IMR-90 (cell line): ENCODE data around the gene UBE3B. TPM values are rescaled to one million over a fixed set of nuclear protein-coding genes. Genes with fewer than 3 reads are reported as not detected.
A peak's percentile ranks its signal among the peaks of the same experiment; 100 is the strongest.

Source experiments
- ATAC-seq: fragments of 200-7000 bp; cut with Tn5 transposase; 2 replicates; pipeline ENCODE4 v1.9.1; 2020; ENCODE audit warnings: low read depth, mild to moderate bottlenecking, moderate library complexity
- BruUV-seq: library from RNA; stranded (reverse); fragments of 400-500 nt; replicated peaks from 2 replicates; lab custom pipeline; 2021; lab: Mats Ljungman, UMichigan
- CTCF ChIA-PET: fragments of 300-600 bp; formaldehyde crosslinking; extraction: SDS; loops from one replicate; lab custom pipeline; 2021; ENCODE audit warnings: antibody characterized with exemption; lab: Yijun Ruan, JAX
- POLR2A ChIA-PET: fragments of 300-600 bp; sonication (Branson Sonifier 250); formaldehyde crosslinking; loops from one replicate; lab custom pipeline; 2022; ENCODE audit warnings: antibody characterized with exemption; ENCODE audit not compliant: unreplicated experiment; lab: Charles Lee
- DNase-seq: peaks from one replicate; pipeline ENCODE4 v3.0.0; 2013
- H2AFZ ChIP-seq: replicated peaks from 2 replicates; pipeline ENCODE3; 2013; ENCODE audit warnings: low read length, mild to moderate bottlenecking; ENCODE audit not compliant: poor library complexity
- H2AK5ac ChIP-seq: 2 replicates; pipeline ENCODE4 v1.6.1; 2013; ENCODE audit warnings: low read depth, low read length, inconsistent platforms
- H2AK9ac ChIP-seq: replicated peaks from 2 replicates; pipeline ENCODE3; 2013; ENCODE audit warnings: mild to moderate bottlenecking, low read depth, low read length, moderate library complexity; ENCODE audit not compliant: poor library complexity
- H2BK120ac ChIP-seq: 2 replicates; pipeline ENCODE4 v1.6.1; 2013; ENCODE audit warnings: low read depth, low read length, inconsistent platforms
- H2BK15ac ChIP-seq: 3 replicates; pipeline ENCODE4 v1.6.1; 2013; ENCODE audit warnings: low read depth, low read length, inconsistent platforms
- H2BK20ac ChIP-seq: 2 replicates; pipeline ENCODE4 v1.6.1; 2013; ENCODE audit warnings: low read depth, mild to moderate bottlenecking, inconsistent platforms, low read length, moderate library complexity
- H2BK5ac ChIP-seq: 2 replicates; pipeline ENCODE4 v1.6.1; 2013; ENCODE audit warnings: mild to moderate bottlenecking, low read depth, low read length, inconsistent platforms; ENCODE audit not compliant: poor library complexity, severe bottlenecking
- H3K14ac ChIP-seq: replicated peaks from 2 replicates; pipeline ENCODE4 v1.6.1; 2013; ENCODE audit warnings: low read depth, low read length, inconsistent platforms
- H3K18ac ChIP-seq: 2 replicates; pipeline ENCODE4 v1.6.1; 2013; ENCODE audit warnings: low read depth, low read length, control low read depth
- H3K23ac ChIP-seq: 2 replicates; pipeline ENCODE4 v1.6.1; 2013; ENCODE audit warnings: low read depth, low read length, inconsistent platforms
- H3K27ac ChIP-seq: 2 replicates; pipeline ENCODE4 v1.5.1; 2013; ENCODE audit warnings: mild to moderate bottlenecking, control low read depth, low read length; ENCODE audit not compliant: insufficient read depth
- H3K27me3 ChIP-seq: 2 replicates; pipeline ENCODE4 v1.6.1; 2013; ENCODE audit warnings: low read length; ENCODE audit not compliant: control insufficient read depth, insufficient read depth
- H3K36me3 ChIP-seq: 2 replicates; pipeline ENCODE4 v1.6.1; 2013; ENCODE audit warnings: low read length, mixed read lengths; ENCODE audit not compliant: control insufficient read depth, insufficient read depth
- H3K4ac ChIP-seq: 2 replicates; pipeline ENCODE4 v1.6.1; 2013; ENCODE audit warnings: low read depth, low read length, inconsistent platforms
- H3K4me1 ChIP-seq: 2 replicates; pipeline ENCODE4 v1.6.1; 2013; ENCODE audit warnings: low read length, mixed read lengths; ENCODE audit not compliant: control insufficient read depth, insufficient read depth
- H3K4me2 ChIP-seq: 2 replicates; pipeline ENCODE4 v1.6.1; 2013; ENCODE audit warnings: low read depth, mild to moderate bottlenecking, control low read depth, low read length, moderate library complexity
- H3K4me3 ChIP-seq: 2 replicates; pipeline ENCODE4 v1.5.1; 2013; ENCODE audit warnings: low read depth, mild to moderate bottlenecking, control low read depth, low read length, moderate library complexity; ENCODE audit not compliant: insufficient read depth
- H3K56ac ChIP-seq: 2 replicates; pipeline ENCODE4 v1.6.1; 2013; ENCODE audit warnings: low read length, inconsistent platforms; ENCODE audit not compliant: insufficient read depth; ENCODE audit errors: extremely low read depth
- H3K79me1 ChIP-seq, 2 experiments: 2 replicates each; pipeline ENCODE4 v1.6.1; 2013; ENCODE audit warnings: low read length in 2 of 2, inconsistent platforms in 1 of 2, low read depth in 1 of 2
- H3K9ac ChIP-seq: 2 replicates; pipeline ENCODE4 v1.6.1; 2013; ENCODE audit warnings: low read depth, low read length, control low read depth
- H3K9me1 ChIP-seq: 2 replicates; pipeline ENCODE4 v1.6.1; 2013; ENCODE audit warnings: low read length, inconsistent platforms; ENCODE audit not compliant: insufficient read depth
- H3K9me3 ChIP-seq: 2 replicates; pipeline ENCODE4 v1.6.1; 2013; ENCODE audit warnings: low read length; ENCODE audit not compliant: control insufficient read depth, insufficient read depth
- H4K20me1 ChIP-seq: 2 replicates; pipeline ENCODE4 v1.6.1; 2013; ENCODE audit warnings: low read length, inconsistent platforms; ENCODE audit not compliant: insufficient read depth
- H4K5ac ChIP-seq: 2 replicates; pipeline ENCODE4 v1.6.1; 2013; ENCODE audit warnings: mild to moderate bottlenecking, low read depth, low read length, control low read depth
- H4K8ac ChIP-seq, 2 experiments: 2 replicates each; pipeline ENCODE4 v1.6.1; 2013; ENCODE audit warnings: low read depth in 2 of 2, low read length in 2 of 2, control low read depth in 1 of 2, inconsistent platforms in 1 of 2
- H4K91ac ChIP-seq: 2 replicates; pipeline ENCODE4 v1.6.1; 2013; ENCODE audit warnings: low read depth, low read length, inconsistent platforms; ENCODE audit not compliant: insufficient read depth
- CHD1 ChIP-seq: IDR thresholded peaks from 2 replicates; pipeline ENCODE4 v1.6.1; 2012; ENCODE audit warnings: low read depth, low read length, improper control_type of control experiment
- CTCF ChIP-seq: conservative IDR thresholded peaks from 2 replicates; pipeline ENCODE4 v1.5.1; 2012; ENCODE audit warnings: mild to moderate bottlenecking, low read depth, low read length, improper control_type of control experiment
- MAFK ChIP-seq: IDR thresholded peaks from 2 replicates; pipeline ENCODE4 v1.6.1; 2012; ENCODE audit warnings: low read depth, low read length, improper control_type of control experiment
- RAD21 ChIP-seq: IDR thresholded peaks from 2 replicates; pipeline ENCODE4 v1.6.1; 2012; ENCODE audit warnings: low read length, improper control_type of control experiment
- SMC3 ChIP-seq: fragments of 150-350 bp; IDR thresholded peaks from 2 replicates; pipeline ENCODE4 v1.6.1; 2016; ENCODE audit warnings: low read depth, mild to moderate bottlenecking, antibody characterized with exemption, low read length, moderate library complexity
- WGBS, 2 experiments: methylation state at CpG; one replicate each; pipeline versions ENCODE4 v1.1.5 to v1.1.7; 2013; ENCODE audit warnings: missing lambda C conversion rate in 2 of 2; ENCODE audit not compliant: insufficient read length in 1 of 2; ENCODE audit errors: extremely low coverage in 2 of 2; 5-methylcytosine and 5-hydroxymethylcytosine counted together
- dilution Hi-C: fragments of 300-500 bp; cut with HindIII; formaldehyde crosslinking; loops from one replicate; pipeline ENCODE4 v1.14.3; 2018; ENCODE audit warnings: low sequenced_read_pairs; ENCODE audit not compliant: unreplicated experiment
- in situ Hi-C: fragments of 300-500 bp; cut with MboI; formaldehyde crosslinking; loops from 3 replicates; pipeline ENCODE4 v1.14.3; 2019; ENCODE audit warnings: low sequenced_read_pairs, inconsistent platforms, mixed read lengths
- intact Hi-C: fragments of 100-400 bp; cut with micrococcal nuclease; formaldehyde crosslinking; loops from 2 replicates; pipeline ENCODE4 v1.10.0; 2022
- polyA plus RNA-seq, 3 experiments: library from polyadenylated mRNA; depleted of rRNA; stranded (reverse); fragments of >200 nt; gene quantifications; 2 replicates each; pipeline ENCODE4 v1.2.3, GENCODE V29; 2012; ENCODE audit warnings: low replicate concordance in 1 of 3
- total RNA-seq: library from RNA; depleted of rRNA; stranded (reverse); fragments of >200 nt; gene quantifications from 2 replicates; pipeline ENCODE4 v1.2.3, GENCODE V29; 2012

The UBE3B gene
- total and polyA plus RNA-seq, 2 of the 4 experiments (the other 2 are of a cell fraction): 18.8 to 24.9 TPM

GRCh38 chr12:109432842-109433304, 44.6 kb upstream of the UBE3B start:
- Histone ChIP-seq H3K4ac (no peak overlapping the region), H3K14ac (no peak overlapping the region), H2BK20ac (no peak overlapping the region), H3K27me3 (no peaks in the 10 kb centered on the region), H3K4me3 (no peak overlapping the region), H2AK9ac (no peak overlapping the region), H2AK5ac (no peak overlapping the region), H3K4me1 (no peaks in the 10 kb centered on the region), H3K9me1 (no peaks in the 10 kb centered on the region), H3K56ac (no peak overlapping the region), H4K5ac (no peak overlapping the region), H3K36me3 (no peaks in the 10 kb centered on the region), H3K18ac (no peak overlapping the region), H3K27ac (no peak overlapping the region), H3K23ac (no peak overlapping the region), H2BK5ac (no peak overlapping the region), H3K4me2 (no peak overlapping the region), H2AFZ (peak overlapping the region; percentile 52), H4K8ac (0 out of 4 replicates have a peak overlapping the region, but pooled peaks of 1 of the 2 experiments have one; percentile 20), H3K9me3 (no peaks in the 10 kb centered on the region), H4K20me1 (no peaks in the 10 kb centered on the region), H3K9ac (no peak overlapping the region), H3K79me1 (no peaks in the 10 kb centered on the region), H2BK120ac (no peak overlapping the region), H4K91ac (no peak overlapping the region), H2BK15ac (no peak overlapping the region)
- in situ Hi-C loops: loop anchor here (5.0 kb wide), 1 partner anchor 44 kb away; the partner anchor contains the start of genes KCTD10 and UBE3B
- WGBS, 2 experiments: 80% methylated on average over 1 of the region's 14 CpGs; no CpG with 5 or more reads in 1 of the 2 experiments
- DNase-seq (peak; percentile 78), ATAC-seq (peak; percentile 72)
- dilution Hi-C loops: no loop called here
- ChIA-PET CTCF (interaction anchor here (0.5 to 1.5 kb wide), 8 partner anchors 11 to 479 kb away, joined by 3 to 8 read pairs (median 3); partner anchors contain the start of genes KCTD10 and UBE3B), POLR2A (no interaction called here)
- intact Hi-C loops: loop anchor here (1.0 kb wide), 1 partner anchor 44 kb away; the partner anchor contains the start of genes KCTD10 and UBE3B
- TF ChIP-seq SMC3 (peak; percentile 66), CHD1 (no peak), MAFK (no peak), CTCF (peak; percentile 74), RAD21 (peak; percentile 68)
- no TSS peak for BruUV-seq
